SIG-M5 (cell line): Measurements from ENCODE around the gene C16orf92.
"Not testable (repeated sequence)": the region's sequence is repeated elsewhere in the genome, so short reads cannot be mapped to it uniquely, and the experiment has no call there.

Source experiments
- DNase-seq: peaks from one replicate; lab custom pipeline; 2025; lab: John Stamatoyannopoulos, UW

Gene C16orf92

DNA sequence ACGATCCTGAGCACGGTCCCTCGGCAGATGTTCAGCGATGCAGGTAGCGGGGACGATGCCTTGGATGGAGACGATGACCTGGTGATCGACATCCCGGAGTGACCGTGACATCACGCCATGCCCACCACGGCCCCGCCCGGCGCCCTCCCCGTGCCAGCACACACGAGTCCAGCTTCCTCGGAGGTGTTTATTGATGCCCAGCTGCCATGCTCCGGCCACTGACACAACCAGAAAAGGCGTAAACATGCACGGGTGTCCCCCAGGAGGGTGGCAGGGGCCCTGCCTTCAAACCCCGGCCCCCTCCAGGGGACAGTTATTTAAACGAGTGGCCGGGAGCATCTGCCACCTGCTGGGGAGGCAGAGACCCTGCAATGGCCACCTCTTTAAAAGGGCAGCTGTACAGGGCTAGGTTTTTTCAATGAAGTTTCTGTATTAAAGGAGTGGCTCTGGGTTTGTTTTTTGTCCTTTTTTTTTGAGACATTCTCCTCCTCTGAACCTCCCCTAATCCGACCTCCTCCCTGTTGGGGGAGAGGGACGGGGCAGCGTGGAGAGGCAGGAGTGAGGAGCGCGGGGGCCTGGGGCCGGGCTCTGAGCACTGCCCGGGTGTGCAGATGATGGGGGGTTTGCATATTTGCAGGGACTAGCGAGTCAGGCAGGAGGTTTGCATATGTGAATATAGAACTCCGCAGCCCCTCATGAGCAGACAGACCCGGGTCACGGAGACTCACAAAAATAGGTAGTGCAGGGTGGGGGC is 17.5 kb upstream of the C16orf92 start:
- no peak for DNase-seq

DNA sequence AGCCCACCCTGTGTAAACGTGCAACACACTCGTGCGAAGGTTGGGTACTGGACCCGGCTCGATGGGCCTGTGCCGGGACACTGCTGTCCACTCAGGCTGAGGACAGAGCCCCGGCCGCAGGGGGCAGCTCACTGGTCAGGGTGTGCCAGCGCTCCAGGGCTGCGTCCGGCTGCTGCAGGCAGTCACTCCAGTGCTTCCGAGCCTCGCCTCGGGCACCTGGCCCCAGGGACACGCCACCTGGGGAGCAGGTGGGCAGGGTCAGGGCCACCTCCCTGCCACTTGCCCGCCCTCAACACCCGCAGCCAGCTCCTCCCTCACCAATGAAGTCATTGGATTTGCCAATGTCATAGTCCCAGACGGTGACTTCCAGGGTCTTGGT is 16.9 kb upstream of the C16orf92 start:
- no peak for DNase-seq

DNA sequence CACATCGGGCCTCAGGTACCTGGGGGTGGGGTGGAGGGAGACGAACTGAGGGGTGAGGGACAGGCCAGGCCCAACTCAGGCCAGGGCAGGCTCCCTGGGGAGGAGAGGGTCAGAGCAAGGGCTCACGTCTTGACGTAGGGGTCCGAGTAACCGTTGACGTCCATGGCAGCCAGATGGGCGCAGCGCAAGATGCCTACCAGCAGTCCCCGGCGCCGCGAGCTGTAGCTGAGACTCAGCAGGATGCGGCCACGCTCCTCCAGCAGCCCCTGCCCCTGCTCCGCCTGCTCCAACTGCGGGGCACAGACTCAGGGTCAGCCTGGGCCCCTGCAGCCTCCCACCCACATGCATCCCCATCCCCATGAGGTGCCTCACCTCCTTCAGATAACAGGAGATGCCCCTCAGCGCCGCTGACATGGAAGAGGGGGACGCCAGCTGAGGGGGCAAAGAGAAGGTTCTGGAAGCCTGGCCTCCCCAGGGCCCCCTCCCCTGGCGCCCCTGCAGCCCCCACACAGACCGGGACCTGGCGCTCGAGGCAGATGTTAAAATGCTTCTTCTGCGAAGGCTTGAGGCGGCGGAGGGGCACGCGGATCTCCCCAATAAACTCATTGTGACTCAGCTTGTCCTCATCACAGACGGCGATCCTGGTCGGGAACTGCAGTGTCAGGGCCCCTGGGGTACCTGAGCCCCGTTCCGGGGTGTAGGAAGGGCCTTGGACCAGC is 16.2 kb upstream of the C16orf92 start:
- no peak for DNase-seq

DNA sequence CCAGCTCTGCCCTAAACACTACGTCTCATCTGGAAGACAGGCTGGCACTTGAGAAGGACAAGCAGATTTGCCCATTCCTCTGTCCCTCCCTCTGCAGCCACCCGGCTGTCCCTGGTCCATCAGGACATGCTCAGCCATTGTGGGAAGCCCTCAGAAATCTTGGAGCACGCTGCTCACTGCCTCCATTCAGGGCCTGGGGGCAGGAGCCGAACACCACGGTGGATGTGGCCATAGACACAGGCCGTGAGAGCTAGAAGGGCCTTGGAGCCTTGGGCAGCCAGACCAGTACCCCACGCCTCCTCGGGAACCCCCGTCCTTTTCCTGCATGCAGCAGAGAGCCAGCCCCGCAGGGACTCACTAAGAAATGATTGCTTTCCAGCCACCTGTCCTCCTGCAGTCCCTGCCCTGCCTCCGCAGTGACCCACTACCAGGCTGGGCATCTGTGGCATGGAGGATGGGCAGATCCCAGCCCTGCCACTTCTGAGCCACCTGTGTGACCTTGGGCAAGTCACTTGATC is 15.6 kb upstream of the C16orf92 start:
- no peak for DNase-seq

DNA sequence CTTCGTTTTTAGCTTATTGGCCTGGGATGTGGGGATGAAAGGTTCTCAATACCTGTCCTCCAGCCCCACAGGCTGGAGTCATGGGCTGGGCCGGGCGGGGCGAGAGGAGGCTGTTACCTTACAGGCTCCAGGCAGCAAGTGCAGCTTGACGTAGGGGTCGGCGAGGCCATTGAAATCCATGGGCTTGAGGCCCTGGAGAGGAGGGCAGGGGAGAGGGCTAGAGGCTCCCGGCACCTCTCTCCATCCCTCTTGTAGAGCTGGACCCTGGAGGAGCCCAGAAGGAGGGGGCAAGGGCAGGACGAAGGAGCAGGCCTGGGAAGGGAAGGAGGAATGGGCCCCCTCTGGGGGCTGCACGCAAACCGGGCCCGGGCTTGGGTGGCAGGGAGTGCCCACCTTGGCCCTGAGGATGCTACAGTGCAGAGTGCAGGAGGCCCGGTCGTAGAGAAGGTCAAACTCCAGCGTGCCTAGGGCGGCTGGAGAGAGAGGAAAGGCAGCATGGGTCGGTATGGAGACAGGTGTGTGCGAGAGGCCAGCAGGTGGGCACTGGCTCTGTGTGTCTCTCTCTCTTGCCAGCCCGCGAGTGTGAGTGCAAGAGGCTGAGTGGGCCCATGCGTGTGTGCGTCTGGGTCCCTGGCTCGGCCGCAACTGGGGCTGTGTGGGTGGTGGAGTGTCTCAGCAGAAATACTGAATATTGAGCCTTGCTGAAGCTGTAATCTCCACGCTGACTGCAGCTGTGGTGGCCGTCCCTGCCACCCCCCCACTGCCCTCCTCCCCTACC is 13.7 kb upstream of the C16orf92 start:
- no peak for DNase-seq

DNA sequence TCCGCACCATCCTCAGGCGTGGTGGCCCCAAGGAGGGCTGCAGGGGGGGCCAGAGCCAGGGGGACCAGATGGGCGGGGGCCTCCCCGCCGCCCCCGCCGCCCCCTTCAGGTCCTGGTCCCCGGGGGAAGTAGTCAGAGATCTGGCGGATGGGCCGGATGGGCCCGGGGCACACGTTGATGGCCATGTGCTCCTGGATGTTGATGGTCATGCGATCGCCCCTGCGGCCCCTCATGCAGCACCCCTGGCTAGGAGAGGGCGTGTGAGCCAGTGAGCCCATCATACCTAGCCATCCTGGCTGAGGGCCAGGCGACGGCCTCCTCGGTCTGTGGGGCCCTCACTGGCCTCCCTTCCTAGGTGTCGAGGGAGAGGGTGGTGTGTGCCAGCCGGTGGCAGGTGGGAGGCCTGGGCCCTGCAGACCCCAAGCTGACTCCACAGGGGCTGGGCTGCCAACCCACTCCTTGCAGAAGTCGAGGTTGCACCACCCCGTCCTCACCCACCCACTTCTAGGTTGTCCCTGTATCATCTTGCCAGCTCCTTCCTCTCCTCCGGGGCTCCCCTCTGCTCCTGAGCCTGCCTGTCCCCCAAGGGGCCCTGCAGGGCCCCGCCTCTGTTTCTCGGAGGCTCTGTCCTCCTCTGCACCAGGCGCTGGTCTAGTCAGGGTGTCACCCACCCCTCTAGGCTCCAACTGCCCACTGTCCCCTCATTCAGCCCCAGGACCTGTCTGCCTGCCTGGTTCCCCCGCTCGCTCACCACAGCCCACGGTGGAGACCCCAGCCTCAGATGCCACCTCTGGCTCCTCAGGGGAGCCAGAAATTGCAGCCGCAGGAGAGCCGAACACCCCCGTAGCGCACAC is 12.8 kb upstream of the C16orf92 start:
- no peak for DNase-seq

DNA sequence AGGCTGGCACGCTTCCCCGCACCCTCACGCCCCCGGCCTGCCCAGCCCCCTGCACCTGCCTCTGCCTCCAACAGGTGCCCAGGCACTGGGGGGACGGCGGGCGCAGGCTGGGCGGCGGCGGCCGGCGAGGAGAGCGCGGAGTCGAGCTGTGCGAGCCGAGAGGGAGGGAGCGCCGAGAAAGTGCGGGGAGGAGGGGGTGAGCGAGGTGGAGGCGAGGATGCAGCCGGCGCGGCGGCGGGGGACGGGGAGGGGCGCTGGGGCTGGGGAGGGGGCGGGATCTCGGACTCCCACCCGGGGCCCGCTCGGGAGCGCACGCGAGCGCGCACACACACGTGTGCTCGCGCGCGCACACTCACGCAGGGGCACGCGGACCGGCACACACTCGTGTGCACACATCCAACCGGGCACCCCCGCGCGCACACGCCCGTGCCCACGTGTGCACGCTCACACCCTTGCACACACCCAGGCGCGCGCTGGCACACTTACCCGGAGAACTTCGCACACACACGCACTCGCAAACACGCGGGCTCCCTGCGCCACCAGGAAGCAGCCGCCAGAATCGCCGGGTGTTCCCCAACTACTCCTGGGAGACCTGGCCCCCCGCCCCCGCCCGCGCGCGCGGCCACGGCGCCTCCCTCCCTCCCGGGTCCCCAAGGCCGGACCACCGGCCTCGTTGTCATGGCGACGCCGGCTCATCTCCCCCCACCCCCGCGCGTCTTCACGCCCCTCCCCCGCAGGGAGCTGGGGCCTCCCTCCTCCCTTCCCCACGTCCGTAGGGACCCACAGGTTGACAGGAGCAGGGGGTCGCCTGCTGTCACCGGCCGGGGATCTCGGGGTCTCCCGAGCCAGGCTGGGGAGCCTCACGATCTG is 11.9 kb upstream of the C16orf92 start, which contains the start of gene DOC2A:
TSS of gene DOC2A (minus strand) at position 184 of the 870 bp plus-strand sequence. CDS start 805 bp downstream, outside the sequence.
- DNase-seq, result no peak

DNA sequence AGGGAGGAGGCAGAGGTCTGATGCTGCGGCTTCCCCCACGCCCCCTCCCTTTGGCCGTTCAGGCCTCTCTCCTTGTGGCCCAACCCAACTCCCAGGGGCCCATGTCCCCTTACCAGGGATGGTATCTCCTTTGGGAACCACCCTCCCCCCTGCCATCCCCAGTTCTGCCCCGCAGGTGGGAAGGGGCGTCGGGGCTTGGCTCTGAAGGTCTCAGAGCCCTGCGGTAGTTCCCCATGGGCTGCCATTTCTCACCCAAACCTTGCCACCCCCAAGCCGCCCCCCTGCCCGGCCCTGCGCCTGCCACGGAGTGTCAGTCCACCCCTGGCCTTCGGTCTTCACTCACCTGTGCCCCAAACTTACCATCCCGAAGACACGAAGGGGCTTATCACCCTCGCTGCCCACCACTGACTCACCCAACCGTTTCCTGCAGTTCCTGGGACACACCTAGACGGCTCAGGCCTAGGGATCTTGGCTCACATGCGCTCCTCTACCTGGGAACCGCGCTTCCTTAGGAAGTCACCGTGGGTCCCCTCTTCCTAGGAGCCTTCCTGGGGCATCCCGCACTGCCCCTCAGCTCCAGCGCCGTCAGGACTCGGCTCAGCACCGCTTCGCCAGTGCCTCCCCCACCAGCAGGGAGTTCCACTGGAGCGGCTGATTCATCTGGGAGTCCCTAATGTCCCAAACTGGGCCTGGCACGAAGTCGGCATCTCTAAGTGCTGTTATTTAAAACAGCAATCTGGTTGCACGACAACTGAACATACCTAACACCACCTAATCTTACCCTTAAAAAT is 11.1 kb upstream of the C16orf92 start:
- DNase-seq, result no peak

DNA sequence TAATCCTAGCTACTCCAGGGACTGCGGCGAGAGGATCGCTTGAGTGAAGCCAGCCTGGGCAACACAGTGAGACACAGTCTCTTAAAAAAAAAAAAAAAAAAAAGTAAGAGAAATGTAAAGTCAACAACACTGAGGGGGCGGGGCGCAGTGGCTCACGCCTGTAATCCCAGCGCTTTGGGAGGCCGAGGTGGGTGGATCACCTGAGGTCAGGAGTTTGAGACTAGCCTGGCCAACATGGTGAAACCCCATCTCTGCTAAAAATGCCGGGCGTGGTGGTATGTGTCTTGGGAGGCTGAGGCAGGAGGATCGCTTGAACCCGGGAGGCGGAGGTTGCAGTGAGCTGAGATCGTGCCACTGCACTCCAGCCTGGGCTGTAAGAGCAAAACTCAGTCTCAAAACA is 10.4 kb upstream of the C16orf92 start:
- DNase-seq, result not testable (repeated sequence)

DNA sequence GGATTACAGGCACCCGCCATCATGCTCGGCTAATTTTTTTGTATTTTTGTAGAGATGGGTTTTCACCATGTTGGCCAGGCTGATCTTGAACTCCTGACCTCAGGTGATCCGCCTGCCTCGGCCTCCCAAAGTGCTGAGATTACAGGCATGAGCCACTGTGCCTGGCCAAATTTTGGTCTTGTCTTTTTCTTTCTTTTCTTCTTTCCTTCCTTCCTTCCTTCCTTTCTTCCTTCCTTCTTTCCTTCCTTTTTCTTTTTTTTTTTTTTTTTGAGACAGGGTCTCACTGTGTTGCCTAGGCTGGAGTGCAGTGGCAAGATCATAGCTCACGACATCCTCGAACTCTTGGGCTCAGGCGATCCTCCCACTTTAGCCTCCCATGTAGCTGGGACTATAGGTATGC is 7.5 kb upstream of the C16orf92 start:
- not testable (repeated sequence) for DNase-seq

DNA sequence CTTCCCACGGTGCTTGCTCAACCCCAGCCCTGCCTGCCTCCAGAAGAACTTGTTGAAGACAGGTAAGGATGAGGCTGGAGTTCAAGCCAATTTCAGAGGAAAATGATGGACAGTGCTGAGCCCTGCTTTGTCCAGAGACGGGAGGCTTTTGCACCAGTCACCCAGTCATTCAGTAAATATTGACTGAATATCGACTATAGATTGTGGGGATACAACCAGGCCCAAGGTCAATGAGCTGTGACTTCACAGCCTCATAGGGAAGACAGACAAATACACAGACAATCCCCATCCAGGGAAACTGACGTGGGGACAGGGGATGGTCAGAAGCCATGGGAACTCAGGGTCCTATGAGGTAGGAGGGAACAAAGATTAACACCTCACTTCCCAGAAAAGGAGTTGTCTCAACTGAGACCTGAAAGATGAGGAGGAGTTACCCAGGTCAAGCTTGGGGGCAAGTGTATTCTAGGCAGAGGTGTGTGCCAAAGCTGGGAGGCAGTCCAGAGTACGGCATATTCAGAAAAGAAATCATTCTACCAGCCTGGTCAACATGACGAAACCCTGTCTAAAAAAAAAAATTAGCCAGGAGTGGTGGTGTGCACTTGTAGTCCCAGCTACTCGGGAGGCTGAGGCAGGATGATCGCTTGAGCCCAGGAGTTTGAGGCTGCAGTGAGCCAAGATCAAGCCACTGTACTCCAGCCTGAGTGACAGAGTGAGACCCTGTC is 6.3 kb upstream of the C16orf92 start:
- DNase-seq, result no peak

DNA sequence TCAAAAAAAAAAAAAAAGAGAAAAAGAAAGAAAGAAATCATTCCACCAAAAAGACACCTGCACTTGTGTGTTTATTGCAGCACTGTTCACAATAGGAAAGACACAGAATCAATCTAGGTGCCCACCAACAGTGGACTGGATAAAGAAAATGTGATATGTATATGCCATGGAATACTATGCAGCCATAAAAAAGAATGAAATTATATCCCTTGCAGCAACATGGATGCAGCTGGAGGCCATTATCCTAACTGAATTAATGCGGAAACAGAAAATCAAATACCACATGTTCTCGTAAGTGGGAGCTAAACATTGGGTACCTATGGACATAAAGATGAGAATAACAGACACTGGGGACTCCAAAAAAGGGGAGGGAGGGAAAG is 5.7 kb upstream of the C16orf92 start:
- DNase-seq, result no peak

DNA sequence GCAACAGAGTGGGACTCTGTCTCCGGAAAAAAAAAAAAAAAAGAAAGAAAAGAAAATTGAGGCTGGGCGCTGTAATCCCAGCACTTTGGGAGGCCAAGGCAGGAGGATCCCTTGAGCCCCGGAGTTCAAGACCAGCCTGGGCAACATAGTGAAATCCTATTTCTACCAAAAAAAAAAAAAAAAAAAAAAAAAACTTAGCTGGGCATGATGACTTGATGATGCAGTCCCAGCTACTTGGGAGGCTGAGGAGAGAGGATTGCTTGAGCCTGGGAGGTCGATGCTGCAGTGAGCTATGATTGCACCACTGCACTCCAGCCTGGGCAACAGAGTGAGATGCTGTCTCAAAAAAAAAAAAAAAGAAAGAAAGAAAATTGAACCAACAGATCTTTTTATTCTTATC is 5.1 kb upstream of the C16orf92 start:
- DNase-seq, result not testable (repeated sequence)

DNA sequence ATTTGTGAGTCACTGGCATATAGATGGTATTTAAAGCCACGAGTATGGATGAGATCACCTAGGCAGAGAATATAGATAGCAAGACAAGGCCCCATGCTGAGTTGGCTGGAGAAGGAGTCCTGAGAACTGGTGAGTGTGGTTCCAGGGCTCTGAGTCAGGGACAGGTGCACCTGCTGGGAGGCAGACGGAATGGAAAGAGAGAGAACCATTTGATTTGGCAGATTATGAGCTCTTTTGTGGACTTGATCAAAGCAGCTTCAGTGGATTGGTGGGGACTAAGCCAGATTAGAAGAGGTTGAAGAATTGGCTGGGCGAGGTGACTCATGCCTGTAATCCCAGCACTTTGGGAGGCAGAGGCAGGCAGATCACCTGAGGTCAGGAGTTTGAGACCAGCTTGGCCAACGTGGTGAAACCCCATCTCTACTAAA is 4.3 kb upstream of the C16orf92 start:
- DNase-seq, result no peak

DNA sequence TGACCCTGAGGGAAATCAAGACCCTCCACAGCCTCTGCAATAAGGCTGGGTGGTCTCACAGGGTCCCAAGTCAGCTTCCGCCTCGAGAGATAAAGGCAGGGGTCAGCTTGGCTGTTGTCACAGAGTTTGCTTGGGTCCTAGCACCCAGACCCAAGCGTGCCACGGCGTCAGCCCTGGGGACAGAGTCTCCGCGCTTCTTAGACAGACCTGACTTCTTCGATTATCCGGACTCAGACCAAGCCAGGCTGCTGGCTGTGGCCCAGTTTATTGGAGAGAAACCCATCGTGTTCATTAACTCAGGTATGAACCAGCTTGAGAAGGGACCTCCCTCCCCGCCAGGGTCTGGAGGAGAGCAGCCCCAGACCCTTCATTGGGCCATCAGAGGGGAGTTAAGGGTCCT is 588 bp downstream of the C16orf92 start:
- DNase-seq, result no peak

DNA sequence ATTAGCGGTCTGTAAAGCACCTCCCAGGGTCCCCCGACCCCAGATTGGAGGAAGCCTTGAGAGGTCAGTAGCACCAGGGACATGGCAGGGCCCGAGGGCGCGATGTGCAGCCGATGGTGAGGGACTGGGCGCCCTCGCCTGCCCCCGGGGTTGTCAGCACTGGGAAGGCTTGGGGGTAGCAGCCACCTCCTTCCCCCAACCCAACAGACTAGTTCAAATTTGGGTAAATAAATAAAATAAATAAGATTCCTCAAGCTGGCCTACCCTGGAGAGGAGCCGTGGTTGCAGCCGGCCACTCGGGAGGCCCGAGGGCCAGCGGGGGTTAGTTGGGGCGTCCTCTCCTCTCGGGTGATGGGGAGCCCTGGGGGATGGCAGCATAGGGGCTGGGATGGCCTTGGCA is 1.5 kb downstream of the C16orf92 start:
- no peak for DNase-seq

DNA sequence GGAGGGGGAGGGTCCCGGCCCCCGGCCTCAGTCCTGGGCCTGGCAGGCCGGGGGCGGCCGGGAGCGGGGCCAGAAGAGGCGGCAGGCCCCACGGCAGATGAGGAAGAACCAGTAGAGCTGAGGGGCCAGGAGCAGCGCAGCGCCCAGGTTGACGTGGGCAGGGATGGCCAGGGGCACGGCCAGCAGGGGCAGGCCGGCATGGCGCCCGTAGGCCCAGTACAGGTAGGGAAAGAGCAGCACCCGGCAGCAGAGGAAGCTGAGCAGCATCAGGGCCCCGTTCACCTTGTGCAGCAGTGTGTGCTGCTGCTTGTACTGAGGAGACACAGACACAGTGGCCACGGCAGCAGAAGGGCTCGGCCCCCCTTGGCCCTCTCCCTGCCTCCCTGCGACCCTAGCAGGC is 2.2 kb downstream of the C16orf92 start:
- no peak for DNase-seq

DNA sequence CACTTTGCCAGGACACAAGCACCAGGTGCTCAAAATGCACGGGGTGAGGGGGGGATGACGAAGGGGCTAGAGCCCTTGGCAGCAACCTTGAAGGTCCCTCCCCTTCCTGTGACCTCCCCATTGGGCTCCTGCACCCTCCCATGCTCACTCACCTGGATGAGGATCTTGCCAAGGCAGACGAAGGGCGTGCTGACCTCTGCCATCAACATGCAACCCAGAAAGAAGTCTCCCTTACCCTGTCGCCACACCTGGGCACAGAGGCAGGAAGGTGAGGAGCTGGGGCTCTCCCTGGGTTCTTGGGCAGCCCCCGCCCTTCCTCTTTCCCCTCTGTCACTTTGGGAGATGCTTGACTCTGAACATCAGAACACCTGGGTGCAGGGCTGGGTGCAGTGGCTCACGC is 2.6 kb downstream of the C16orf92 start:
- no peak for DNase-seq

DNA sequence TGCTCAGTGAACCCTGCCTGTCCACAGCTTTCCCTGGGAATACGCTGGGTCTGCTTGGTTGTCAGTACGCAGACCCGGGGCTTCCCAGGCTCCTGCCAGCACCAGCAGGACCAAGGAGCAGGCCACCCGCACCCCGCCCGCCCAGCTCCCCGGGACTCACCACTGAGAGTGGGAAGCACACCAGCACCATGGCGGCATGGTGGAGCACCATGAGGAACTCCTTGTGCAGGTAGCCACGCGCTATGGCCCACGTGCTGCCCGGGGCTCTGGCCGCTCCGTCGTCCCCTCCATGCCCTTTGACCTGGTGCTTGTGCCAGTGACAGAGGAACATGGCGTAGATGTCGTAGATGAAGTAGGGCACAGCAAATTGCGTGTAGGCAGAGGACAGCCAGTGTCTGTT is 3.5 kb downstream of the C16orf92 start:
- DNase-seq, result no peak
